NK-92 (cell line): Measurements from ENCODE around the gene CATSPERD.
A peak's percentile ranks its signal among the peaks of the same experiment; 100 is the strongest.

ENCODE experiments used
- DNase-seq: peaks from one replicate; lab custom pipeline; 2025; ENCODE audit not compliant: unreplicated experiment; lab: John Stamatoyannopoulos, UW

The CATSPERD gene

GRCh38 chr19:5826531-5827341 lies 106.3 kb downstream of the CATSPERD start:
- no peak for DNase-seq

DNA sequence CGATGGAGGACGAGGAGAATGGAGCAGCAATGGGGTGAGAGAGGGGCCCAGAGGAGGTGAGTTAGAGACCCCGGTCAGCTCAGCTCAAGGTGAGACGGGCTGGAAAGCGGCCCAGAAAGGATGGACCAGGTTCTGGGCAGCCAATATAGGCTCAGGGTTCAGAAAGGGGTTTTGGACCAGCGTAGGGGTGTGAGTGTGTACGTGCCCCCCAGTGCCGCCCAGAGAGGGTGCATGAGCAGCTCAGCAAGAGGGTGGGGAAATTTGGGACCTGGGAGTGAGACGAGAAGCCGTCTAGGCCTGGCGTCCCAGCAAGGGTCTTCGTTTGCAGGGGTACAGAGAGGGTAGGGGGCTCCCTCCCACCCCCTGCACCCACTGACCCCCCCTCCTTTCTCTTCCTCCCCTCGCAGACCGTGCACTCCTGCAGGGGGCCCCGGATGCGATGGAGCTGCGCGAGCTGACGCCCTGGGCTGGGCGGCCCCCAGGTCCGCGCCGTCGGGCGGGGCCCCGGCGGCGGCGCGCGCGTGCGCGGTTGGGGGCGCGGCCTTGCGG lies 107.0 kb downstream of the CATSPERD start:
- no peak for DNase-seq

DNA sequence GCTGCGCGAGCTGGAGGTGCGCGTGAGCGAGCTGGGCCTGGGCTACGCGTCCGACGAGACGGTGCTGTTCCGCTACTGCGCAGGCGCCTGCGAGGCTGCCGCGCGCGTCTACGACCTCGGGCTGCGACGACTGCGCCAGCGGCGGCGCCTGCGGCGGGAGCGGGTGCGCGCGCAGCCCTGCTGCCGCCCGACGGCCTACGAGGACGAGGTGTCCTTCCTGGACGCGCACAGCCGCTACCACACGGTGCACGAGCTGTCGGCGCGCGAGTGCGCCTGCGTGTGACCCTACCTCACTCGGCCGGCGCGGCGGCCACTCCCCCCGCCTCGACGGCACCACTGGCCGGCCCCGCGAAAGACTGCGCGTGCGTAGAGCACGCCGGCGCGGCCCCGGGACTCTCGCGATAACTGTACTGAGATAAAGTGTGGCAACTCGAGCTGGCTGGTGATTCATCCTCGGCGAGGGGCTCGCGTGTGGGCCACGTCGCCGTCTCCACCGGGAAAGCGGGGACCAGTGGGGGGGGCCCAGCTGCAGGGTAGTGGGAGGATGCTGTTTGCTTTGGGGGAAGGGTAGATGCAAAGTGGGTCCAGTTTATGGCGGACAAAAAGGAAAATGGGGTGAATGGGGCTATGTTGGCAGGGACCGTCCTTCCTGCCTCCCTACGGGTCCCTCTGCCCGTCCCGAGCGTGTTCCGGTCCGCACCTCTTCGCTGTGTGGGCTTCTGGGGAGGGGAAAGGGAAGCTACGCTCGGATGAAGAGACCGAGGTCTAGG lies 107.6 kb downstream of the CATSPERD start:
- peak; percentile 59 for DNase-seq
